Stimulated activated CD8-positive, alpha-beta memory T cell treated with anti-CD3 and anti-CD28 coated beads, Interleukin-4, amount 100 ng/mL, for 4 hours (primary cell): ENCODE results near the gene WIZ.

Experiments used
- DNase-seq, 2 donors: peaks; one replicate each; pipeline ENCODE4 v3.0.0-alpha.2; 2020; ENCODE audit warnings: low read depth in 2 of 2, low spot score in 1 of 2

Gene WIZ

GRCh38 chr19:15430526-15431120 is 19.1 kb downstream of the WIZ start:
- no peak for DNase-seq

GRCh38 chr19:15429825-15430467 is 19.8 kb downstream of the WIZ start:
- no peak for DNase-seq

GRCh38 chr19:15428956-15429824 is 20.6 kb downstream of the WIZ start:
- DNase-seq: no peak

GRCh38 chr19:15427991-15428471 is 21.7 kb downstream of the WIZ start:
- no peak for DNase-seq

- DNase-seq: no peak
These were observed 22.4 kb downstream of the WIZ start for GRCh38 chr19:15427350-15427700.

- DNase-seq: no peak
These were observed 23.0 kb downstream of the WIZ start for GRCh38 chr19:15426485-15427349.

GRCh38 chr19:15425321-15425950 is 24.3 kb downstream of the WIZ start:
- DNase-seq: no peak

- no peak for DNase-seq
These were observed 25.0 kb downstream of the WIZ start for GRCh38 chr19:15424692-15425272.

GRCh38 chr19:15424121-15424520 is 25.6 kb downstream of the WIZ start:
- no peak for DNase-seq

- no peak for DNase-seq
These were observed 26.6 kb downstream of the WIZ start for GRCh38 chr19:15423130-15423529.

GRCh38 chr19:15422296-15423075 is 27.3 kb downstream of the WIZ start:
- no peak for DNase-seq

- DNase-seq: no peak
These were observed 28.0 kb downstream of the WIZ start for GRCh38 chr19:15421721-15422260.

GRCh38 chr19:15421136-15421695 is 28.5 kb downstream of the WIZ start:
- no peak for DNase-seq

- no peak for DNase-seq
These were observed 30.2 kb downstream of the WIZ start for GRCh38 chr19:15419413-15420025.

- DNase-seq: peak; percentile 96 to 98
These were observed 31.0 kb downstream of the WIZ start, which contains the start of gene AKAP8L for GRCh38 chr19:15418579-15419412. Gene AKAP8L, minus strand, starts transcription at chr19:15418988. Its CDS starts 65 bp downstream, at chr19:15418923.

GRCh38 chr19:15418231-15418578 is 31.6 kb downstream of the WIZ start:
- DNase-seq: no peak

- no peak for DNase-seq
These were observed 32.1 kb downstream of the WIZ start for GRCh38 chr19:15417699-15418098.

- no peak for DNase-seq
These were observed 36.9 kb downstream of the WIZ start for GRCh38 chr19:15412832-15413231.
